Endometrial microvascular endothelial cells (primary cell): ENCODE measurements around the gene TMEM170A. TPM values are rescaled to one million over a fixed set of nuclear protein-coding genes. Genes with fewer than 3 reads are reported as not detected.
"Not testable (repeated sequence)": the region's sequence is repeated elsewhere in the genome, so short reads cannot be mapped to it uniquely, and the experiment has no call there.

Source experiments
- in situ Hi-C: cut with HindIII; loops from 2 replicates; pipeline ENCODE4 v1.10.0; 2017; ENCODE audit warnings: low sequenced_read_pairs, low pct_unique_long_range_greater_than_20kb; ENCODE audit errors: inconsistent ontology term
- total RNA-seq: library from RNA; depleted of rRNA; stranded (reverse); fragments of >200 nt; gene quantifications from one replicate; pipeline ENCODE4 v1.2.3, GENCODE V29; 2015; ENCODE audit errors: inconsistent ontology term

The TMEM170A gene
- 24.3 TPM for total RNA-seq

DNA sequence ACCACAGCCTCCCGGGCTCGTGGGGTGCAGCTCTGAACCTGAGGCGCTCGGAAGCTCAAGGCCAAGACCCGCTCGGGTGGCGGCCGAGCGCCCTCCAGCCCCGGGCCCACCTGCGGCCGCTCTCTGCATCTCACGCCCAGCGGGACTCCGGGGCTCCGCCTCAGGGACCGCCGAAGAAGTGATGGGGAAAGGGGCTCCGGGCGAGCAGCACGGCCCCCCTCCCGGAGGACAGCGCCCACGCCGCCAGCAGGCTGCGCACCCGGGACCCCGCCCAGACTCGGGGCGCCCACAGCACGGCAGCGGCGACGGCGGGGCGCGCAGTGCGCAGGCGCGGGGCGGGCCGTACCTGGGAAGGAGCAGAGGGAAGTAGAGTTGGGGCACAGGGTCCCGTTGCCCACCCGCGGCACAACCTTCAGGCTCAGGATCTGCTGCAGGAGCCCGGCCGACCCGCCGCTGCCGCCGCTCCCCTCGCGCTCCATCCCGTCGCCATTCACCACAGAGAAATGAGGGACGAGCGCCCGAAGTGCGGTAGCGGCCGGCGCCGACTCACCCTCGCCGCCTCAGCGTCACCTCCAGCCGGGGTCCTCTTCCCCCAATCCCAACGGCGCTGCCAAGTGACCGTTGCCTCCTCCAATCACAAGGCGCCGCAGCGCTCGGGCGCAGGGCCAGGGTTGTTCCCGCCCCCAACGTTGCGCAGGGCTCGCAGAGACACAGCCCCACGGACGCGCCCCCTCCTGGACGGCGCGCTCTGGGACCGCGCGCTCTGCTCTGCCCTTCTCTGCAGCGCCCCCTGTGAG lies at the start of gene TMEM170A:
TSS of gene TMEM170A (minus strand) at position 568 of the 797 bp plus-strand sequence. CDS start at position 479, 89 bp downstream.
- in situ Hi-C loops = loop anchor here (25.0 kb wide), 1 partner anchor 98 kb away; the partner anchor contains the start of genes GABARAPL2 and TMEM231

GRCh38 chr16:75506574-75506973 lies 42.1 kb upstream of the TMEM170A start:
- in situ Hi-C loops = no loop called here

DNA sequence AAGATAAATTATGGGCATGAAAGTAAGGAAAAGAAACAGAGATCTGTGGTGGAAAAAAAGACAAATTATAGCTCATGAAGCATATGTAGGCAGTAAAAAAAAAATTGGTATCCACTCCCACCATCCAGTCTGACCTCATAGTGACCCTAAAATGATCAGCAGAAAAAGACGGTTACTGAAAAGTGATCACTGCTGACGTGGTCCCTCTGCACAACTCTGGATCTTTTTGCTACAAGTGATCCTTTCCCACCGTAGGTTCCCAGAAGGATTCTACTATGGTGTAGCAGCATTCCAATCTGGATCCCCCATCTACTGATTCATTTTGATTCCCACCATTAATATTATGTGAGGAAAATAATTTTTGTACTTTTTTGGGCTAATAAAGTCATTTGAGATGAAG lies 41.6 kb upstream of the TMEM170A start:
- in situ Hi-C loops = no loop called here

GRCh38 chr16:75503801-75504200 lies 39.3 kb upstream of the TMEM170A start:
- in situ Hi-C loops = no loop called here

DNA sequence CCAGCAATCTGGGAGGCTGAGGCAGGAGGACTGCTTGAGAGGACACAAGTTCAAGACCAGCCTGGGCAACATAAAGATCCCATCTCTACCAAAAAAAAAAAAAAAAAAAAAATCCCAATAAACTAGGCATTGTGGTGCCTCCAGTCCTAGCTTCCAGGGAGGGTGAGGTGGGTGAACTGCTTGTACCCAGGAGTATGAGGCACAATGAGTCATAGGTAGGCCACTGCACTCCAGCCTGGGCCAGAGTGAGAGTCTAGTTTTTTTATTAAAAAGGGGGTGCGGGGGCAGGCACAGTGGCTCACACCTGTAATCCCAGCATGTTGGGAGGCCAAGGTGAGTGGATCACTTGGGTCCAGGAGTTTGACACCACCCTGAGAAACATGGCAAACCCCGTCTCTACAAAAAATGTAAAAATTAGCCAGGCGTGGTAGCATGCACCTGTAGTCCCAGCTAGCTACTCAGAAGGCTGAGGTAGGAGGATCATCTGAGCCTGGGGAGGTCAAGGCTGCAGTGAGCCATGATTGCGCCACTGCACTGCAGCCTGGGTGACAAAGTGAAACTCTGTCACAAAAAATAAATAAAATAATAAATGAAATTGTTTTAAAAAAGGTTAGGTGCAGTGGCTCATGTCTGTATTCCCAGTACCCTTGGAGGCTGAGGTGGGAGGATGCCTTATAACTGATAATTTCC lies 38.6 kb upstream of the TMEM170A start:
- in situ Hi-C loops = no loop called here

DNA sequence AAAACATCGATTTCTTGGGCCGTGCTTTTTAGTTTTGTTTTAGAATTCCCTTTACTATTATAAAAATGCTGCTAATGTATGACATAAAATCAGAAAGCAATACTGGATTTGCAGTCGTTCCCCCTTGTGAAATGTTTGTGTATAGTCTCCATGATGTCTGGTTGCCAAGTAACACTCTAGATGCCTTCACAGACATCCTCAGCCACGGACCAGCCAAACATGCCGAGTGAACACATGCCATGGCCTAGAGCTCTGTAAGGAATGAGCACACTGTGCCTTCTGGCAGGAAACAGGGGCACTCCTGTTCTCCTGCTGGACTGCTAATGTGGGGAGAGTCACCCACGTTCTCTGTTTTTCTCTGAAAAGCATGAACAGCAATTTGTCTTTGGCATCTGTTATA lies 37.3 kb upstream of the TMEM170A start:
- in situ Hi-C loops = not testable (repeated sequence)

DNA sequence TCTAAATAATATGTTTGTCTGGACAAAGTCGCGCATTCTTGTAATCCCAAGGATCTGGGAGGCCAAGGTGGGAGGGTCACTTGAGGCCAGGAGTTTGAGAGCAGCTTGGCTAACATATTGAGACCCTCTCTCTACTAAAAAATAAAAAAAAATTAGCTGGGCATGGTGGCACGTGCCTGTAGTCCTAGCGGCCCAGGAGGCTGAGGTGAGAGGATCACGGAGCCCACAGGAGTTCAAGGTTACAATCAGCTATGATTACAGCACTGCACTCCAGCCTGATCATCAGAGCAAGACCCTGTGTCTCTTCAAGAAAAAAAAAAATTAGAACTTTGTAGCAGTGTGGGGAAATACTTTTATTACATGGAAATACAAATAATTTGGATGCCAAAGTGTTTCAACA lies 36.9 kb upstream of the TMEM170A start:
- in situ Hi-C loops = no loop called here

DNA sequence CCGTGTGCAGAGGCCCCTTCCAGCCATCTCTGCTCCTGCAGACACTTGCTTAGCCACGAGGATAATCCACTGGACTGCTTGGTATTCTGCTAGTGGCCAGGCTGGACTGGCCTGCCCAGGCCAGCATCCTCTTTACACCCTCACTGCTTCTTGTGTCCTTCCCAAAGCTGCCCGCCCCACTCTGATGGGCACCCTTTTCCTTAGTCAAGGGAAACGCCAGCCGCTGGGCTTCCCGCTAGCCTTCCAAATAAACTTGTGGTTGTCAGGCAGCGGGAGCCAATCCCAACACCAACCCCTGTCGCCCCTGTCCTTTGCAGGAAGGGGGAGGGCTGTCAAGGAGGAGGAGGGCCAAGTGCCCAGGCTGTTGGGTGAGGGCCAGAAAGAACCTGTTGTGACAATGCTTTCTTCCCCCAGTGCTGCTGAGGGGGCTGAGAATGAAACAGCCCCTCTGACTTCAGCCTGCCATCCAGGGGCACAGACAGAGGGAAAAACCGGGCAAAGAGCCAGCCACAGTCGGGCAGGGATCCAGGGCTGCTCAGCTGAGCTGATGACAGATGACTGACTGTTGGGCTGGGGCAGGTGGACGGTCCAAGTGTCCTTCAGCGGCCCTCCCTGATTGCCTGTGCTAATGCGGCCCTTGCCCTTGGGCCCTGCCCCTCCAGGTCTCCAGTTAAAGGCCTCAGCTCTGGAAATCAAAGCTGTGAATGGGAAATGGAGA lies 34.3 kb upstream of the TMEM170A start:
- in situ Hi-C loops = not testable (repeated sequence)

DNA sequence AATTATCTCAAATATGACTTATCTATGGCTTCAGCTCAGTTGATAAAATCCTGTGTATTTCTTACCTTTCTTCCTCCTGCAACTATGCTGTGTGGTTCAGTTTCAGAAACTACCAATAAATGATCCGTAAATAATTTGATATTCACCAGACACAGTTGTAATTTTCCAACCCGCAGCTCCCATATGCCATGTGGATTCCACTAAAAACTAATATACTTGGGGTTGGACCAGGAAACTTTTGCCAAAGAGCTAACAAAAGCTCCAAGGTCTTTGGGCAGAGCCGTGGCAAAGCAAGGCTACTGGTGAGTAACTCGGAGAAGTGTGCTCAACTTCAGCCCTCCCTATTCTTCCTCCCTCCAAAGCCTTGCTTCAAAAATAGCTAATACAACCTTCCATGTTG lies 33.1 kb upstream of the TMEM170A start:
- in situ Hi-C loops = no loop called here

GRCh38 chr16:75495076-75495674 lies 30.7 kb upstream of the TMEM170A start, which contains the start of gene CHST6:
TSS of gene CHST6 (minus strand) at chr16:75495441. CDS start at chr16:75479828, 15,613 bp downstream.
- in situ Hi-C loops = no loop called here

DNA sequence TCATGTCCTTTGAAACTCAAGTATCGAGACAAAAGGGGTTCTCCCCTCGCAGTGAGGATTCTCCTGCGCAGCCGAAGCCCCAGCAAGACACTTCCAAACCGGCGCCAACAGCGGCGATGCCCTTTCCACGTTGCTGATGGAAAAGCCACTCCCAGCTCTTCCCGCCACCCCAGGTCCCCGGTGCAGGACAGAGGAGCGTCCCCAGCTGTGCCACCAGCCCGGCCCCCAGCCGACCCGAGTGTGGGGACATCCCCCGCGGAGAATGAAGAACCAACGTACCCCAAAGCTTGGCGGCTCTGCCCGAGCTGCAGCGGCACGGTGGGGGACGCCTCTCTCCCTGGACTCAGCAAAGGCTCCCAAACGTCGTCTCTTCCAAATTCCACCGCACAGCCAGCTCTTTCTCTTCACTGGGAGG lies 30.2 kb upstream of the TMEM170A start:
- in situ Hi-C loops = no loop called here

GRCh38 chr16:75494184-75494583 lies 29.7 kb upstream of the TMEM170A start:
- in situ Hi-C loops = no loop called here

DNA sequence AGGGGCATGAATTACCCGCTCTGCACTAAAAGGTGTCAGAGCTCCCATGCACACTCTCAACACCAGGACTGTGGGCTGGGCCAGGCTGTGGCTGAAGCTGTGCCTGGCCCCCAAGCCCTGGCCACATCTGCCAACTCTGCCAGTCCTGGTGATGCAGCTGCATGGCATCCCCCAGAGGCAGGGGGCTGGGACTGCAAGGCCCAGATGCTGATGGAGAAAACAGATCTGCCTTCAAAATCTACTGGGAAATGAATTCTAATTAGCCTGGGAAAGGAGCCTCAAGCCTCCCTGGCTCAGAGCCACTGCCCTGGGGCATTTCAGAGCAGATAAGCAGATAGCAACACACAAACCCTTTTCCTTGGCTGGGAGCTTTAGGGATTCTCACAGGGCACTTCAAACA lies 27.4 kb upstream of the TMEM170A start:
- in situ Hi-C loops = no loop called here

- in situ Hi-C loops = no loop called here
These were observed 23.8 kb upstream of the TMEM170A start for GRCh38 chr16:75488322-75488721.

GRCh38 chr16:75486676-75487313 lies 22.3 kb upstream of the TMEM170A start:
- in situ Hi-C loops = no loop called here

DNA sequence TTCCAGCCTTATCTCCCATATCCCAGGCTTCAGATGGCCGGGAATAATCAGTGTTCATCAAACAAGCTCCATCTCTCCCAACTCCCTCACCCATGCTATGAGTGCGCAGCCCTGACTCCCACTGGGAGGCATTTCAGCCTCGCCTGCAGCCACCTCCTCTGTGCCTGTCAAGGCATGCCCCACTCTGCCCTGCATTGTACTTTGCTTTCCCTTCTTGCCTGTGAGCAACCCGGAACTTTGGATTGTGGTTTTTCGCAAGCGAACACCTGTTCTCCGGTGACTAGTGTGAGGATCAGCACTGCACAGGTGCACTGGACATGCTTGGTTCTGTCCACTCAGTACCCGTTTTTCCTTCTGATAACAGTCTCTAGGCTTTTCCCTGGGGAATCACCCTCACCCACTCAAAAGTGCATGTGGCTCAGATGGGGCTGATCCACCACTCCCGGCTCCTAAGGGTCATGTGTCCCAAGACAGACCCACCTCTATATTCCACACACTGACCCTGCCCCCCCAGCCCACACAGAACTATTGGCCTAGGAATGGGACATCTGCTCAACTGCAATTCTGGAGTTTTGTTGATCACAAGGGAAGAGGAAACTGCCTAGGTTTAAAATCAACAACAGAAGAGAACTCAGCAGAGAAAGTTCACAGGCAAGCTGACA lies 21.7 kb upstream of the TMEM170A start:
- in situ Hi-C loops = no loop called here

DNA sequence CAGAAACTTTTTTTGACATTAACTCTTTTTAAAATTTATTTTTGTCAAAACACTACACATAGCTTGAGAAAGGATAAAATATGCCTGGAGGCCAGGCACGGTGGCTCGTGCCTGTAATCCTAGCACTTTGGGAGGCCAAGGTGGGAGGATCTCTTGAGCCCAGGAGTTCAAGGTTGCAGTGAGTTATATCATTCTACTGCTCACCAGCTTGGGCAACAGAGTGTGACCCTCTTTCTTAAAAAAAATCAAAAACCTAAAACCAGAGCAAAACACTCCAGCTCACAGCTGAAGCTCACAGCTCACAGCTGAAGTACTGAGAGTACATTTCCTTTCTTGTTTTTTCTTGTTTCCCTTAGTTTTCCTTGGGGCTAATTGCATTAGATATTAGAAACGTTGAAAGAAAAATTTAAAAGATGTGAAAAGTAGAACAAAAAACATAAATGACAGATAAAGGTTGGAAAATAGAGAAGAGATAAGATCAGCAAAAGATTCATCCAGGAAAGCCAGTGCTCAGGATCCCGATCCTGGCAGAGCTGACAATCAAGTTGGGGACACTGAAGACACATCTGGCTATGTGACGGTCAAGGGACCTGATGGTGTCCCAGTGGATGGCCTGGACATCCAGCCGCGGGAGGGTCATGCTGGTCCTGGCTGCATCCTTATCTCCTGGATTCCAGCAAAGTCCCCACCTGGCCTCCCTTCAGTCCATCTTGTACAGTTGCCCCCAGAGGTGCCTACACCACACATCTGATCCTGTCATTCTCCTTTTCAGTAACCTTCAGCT lies 20.9 kb upstream of the TMEM170A start:
- in situ Hi-C loops = no loop called here
